Measurements from ENCODE around the gene C6.

Gene C6

GRCh38 chr5:41120600-41120999 is 92.7 kb downstream of the C6 start:
- no peak for DNase-seq (ENCODE audit: low spot score)

GRCh38 chr5:41118177-41118576 is 95.2 kb downstream of the C6 start:
- no peak for DNase-seq (ENCODE audit: low spot score)

GRCh38 chr5:41115281-41115680 is 98.1 kb downstream of the C6 start:
- DNase-seq (ENCODE audit: low spot score) = no peak

- DNase-seq (ENCODE audit: low spot score) = no peak
Measured at GRCh38 chr5:41112486-41113455, 100.6 kb downstream of the C6 start.

GRCh38 chr5:41109186-41109585 is 104.1 kb downstream of the C6 start:
- DNase-seq (ENCODE audit: low spot score) = no peak

- DNase-seq (ENCODE audit: low spot score) = no peak
Measured at GRCh38 chr5:41102341-41102740, 111.0 kb downstream of the C6 start.

- no peak for DNase-seq (ENCODE audit: low spot score)
Measured at GRCh38 chr5:41097642-41098041, 115.7 kb downstream of the C6 start.

GRCh38 chr5:41095324-41096101 is 117.8 kb downstream of the C6 start:
- no peak for DNase-seq (ENCODE audit: low spot score)

GRCh38 chr5:41094871-41095270 is 118.5 kb downstream of the C6 start:
- DNase-seq (ENCODE audit: low spot score) = no peak

- no peak for DNase-seq (ENCODE audit: low spot score)
Measured at GRCh38 chr5:41093803-41094202, 119.5 kb downstream of the C6 start.

All from ecto neural progenitor cell (in vitro differentiated cells).